AG08395 (cell line): ENCODE results near the gene MCU.
"Not testable (repeated sequence)": the region's sequence is repeated elsewhere in the genome, so short reads cannot be mapped to it uniquely, and the experiment has no call there.

Experiments
- DNase-seq: peaks from one replicate; pipeline ENCODE4 v3.0.0; 2012; ENCODE audit warnings: mixed read lengths, low spot score

The MCU gene

GRCh38 chr10:72687035-72687434 is 4.9 kb upstream of the MCU start:
- DNase-seq = no peak

DNA sequence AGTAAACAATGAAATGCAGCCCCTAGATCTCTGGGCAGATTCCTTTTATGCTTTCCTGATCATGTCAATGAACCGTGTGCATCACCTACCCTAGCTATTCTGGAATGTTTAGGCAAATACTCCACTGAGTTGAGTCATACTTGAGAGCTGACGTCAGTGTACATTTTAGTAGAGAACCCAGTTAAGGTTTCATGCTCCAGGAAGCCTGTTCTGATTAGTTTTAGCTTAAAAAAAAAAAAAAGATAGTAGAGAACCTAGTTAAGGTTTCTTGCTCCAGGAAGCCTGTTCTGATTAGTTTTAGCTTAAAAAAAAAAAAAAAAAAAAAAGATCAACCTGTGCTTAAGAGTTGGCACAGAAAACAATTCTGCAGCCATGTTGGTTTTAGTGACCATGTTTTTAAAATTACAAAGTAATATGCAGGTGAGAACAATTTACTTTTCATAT is 3.7 kb upstream of the MCU start:
- peak; percentile 81 for DNase-seq

DNA sequence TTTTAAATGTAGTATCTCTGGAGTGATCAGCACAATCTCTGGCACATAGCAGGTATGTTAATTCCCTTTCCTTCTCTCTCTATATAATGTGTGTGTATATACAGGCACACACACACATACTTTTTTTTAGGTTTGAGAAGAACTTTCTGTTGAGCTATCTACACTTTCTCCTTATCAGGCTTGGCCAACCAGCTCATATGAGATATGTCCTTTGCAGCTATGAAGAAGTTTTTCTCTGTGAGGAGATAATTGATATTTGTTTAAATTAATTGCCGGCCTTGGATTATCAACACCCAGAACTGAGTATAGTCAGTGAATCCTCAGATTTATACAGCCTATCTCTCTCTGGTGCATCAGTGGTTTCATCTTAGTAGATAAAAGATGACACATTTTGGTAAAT is 2.3 kb upstream of the MCU start:
- no peak for DNase-seq

DNA sequence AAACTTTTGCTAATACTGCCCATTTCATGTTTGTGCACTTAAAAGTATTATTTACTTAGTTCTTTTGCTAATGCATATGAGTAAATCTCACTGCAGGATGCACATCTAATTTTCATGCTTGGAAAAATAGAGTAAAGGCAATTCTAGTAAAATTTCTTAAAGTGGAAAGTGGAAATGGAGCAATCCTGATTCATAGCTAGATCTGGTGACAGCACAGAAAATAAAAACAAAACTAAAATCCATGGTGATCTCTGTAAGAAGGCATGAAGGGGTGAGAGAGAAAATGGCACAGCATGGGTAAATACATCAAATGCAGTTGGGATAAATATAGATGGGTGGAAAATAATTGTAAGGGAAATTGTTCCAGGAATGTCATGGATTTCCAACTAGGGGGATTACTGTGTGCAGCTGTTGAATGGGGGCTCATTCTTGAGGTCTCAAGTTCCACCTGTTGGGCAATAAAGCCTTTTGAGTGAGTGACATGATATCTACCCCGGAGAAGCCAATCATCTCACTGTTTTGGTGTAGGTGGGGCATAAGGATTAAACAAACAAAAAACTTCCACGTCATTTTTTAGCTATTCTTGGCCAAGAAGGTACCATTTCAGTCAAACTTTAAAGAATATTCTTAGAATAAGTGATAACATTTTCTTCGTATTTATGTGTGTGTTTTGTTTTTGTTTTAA is 1.7 kb upstream of the MCU start:
- no peak for DNase-seq

DNA sequence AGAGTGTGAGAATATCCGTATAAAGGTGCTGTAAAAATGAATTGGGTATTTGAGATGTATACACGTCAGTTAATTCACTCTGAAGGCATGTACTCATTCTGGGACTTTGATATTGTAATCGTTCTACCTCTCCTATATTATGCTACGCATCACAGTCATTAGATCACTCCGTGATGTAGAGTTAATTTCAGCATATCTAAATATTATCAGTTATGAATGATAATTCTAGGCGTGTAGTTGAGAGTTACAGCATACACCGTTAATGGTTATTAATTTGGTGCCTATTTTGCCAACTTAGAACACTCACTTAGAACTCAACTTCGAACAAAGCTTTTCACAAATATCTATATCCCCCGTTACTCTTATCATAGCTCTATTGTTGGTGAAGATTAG is 477 bp upstream of the MCU start:
- no peak for DNase-seq

DNA sequence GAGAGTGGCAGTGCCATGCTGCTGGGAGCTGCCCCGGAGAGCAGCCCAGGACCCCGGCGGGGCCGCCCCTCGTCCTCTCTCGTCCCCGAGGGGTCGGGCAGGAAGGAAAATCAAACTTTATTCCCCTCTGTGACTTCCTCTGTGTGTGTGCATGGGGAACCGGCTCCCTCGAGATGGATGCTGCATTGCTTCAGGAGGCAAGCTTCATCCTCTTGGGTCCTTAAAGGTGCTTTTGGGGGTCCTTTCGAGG is 726 bp downstream of the MCU start:
- DNase-seq = no peak

GRCh38 chr10:72692994-72693781 is 1.2 kb downstream of the MCU start:
- no peak for DNase-seq

GRCh38 chr10:72694476-72695369 is 2.8 kb downstream of the MCU start:
- peak; percentile 40 for DNase-seq

DNA sequence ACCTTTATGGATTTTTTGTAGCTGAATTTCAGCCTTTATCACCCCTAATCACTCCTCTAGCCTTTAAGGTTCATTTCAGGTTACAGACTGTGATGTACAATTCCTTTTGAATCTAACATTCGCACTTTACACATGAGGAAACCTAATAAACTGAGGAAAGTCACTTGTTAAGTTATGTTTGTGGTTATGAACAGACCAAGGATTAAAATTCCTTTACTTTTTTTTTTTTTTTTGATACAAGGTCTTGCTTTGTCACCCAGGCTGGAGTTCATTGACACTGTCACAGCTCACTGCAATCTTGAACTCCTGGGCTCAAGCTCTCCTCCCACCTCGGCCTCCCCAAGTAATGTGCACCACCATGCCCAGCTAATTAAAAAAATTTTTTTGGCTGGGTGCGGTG is 3.6 kb downstream of the MCU start:
- no peak for DNase-seq

GRCh38 chr10:72697716-72698115 is 5.8 kb downstream of the MCU start:
- no peak for DNase-seq

- DNase-seq = not testable (repeated sequence)
Measured at GRCh38 chr10:72702465-72702864, 10.5 kb downstream of the MCU start.

GRCh38 chr10:72702868-72703581 is 11.1 kb downstream of the MCU start:
- peak; percentile 54 for DNase-seq

GRCh38 chr10:72704117-72704516 is 12.2 kb downstream of the MCU start:
- no peak for DNase-seq

- DNase-seq = no peak
Measured at GRCh38 chr10:72709041-72709440, 17.1 kb downstream of the MCU start.

- DNase-seq = peak; percentile 48
Measured at GRCh38 chr10:72712136-72712535, 20.2 kb downstream of the MCU start.

DNA sequence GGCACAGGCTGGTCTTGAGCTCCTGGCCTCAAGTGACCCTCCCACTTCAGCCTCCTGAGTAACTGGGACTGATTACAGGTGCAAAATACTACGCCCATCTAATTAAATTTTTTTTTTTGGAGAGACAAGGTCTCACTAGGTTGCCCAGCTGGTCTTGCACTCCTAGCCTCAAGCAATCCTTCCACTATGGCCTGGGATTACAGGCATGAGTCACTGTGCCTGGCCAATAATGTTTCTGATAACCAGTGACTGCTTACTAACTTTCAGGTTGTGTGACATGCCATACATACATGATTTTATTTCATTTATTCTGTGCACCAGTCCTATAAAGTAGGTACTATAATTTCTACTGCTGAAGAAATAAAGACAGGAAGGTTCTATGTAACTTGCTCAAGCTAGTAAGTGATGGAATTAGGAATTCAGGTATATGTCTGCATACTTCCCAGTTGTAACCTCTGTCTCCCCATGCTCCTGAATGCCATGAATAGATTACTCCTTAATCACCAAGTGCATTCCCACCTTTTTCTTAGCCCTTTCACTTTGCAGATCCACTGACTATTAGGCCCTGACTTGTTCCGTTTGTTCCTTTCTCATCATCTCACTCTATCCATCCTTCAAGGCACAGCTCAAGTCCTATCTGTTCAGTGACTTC is 28.1 kb downstream of the MCU start:
- DNase-seq = no peak

DNA sequence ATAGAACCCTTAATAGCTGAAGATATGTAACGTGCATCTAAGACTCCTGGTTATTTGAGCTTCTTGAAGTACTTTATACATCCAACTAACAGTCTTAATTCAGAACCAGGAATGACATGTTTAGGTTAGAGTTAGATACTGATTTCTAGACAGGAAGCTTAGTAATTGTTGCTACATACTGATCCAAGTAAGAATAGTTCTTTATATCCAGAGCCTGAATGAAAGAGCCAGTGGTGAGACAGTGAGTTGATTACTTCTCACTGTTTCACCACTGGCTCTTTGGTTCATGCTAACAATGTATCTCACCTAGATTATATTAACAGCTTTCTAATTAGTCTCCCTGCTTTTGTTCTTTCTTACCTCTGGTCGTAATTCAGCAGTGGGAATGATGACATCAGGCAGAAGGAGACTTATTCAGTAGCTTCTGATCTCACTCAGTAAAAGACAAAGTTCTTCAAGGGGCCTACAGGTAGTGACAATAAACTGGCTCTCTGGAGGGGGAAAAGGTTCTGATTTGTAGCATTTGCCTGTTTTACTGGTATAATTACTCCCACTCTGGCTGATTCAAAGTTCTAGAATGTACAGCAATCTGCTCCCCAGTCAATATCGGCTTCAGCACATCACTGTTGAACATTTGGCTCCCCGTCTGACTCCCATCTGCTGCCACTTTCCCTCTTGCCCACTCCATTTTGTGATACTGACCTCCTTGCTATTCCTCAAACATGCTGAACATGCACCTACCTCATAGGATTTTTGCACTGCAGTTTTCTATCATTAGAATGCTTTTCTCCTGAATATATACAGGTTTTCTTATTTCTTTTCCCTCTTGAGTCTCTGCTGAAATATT is 29.1 kb downstream of the MCU start:
- DNase-seq = no peak

DNA sequence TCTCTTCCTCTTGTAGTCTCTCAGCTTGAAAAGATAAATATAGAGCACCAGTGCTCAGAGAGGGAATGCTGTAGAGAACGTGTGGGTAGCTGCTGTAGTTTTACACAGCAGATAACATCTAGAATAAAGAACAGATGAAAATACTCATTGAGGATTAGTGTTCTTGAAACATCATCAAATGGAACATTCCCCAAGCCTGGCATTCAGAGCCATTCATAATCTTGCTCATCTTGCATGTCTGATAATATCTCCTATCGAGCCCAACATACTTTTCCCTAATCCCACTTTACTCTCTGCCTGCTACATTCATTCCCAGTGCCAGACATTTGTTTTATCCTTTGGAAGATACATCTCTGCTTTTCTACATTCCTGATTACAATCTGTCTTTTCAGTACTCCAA is 35.2 kb downstream of the MCU start:
- DNase-seq = peak; percentile 20

GRCh38 chr10:72728462-72728861 is 36.5 kb downstream of the MCU start:
- no peak for DNase-seq

GRCh38 chr10:72729528-72729927 is 37.6 kb downstream of the MCU start:
- peak; percentile 8 for DNase-seq

DNA sequence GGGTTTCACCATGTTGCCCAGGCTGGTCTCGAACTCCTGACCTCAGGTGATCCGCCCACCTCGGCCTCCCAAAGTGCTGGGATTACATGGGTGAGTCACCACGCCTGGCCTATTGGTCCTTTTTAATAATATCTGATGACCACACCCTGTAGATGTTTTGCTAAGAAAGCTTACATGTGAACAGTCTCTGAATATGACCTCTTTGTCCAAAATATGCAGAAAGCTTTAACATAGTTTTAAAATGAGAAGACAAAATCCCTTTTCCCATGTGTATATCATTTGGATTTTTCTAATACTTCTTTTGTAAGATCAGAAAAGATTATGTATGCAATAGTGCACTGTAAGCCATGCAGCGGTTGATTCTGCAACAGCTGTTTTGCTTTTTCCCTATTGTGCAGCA is 38.5 kb downstream of the MCU start:
- DNase-seq = peak; percentile 47
